Loucy (cell line): Measurements from ENCODE around the gene IFNK.

Experiments used
- H2AFZ ChIP-seq: fragments of 200-600 bp; sonication (generic); 2 replicates; pipeline ENCODE4 v1.6.0; 2016; ENCODE audit warnings: antibody characterized with exemption, mild to moderate bottlenecking, low read length, moderate library complexity
- H3F3A ChIP-seq: fragments of 200-600 bp; 2 replicates; pipeline ENCODE4 v1.6.0; 2016; ENCODE audit warnings: antibody characterized with exemption, low read depth, mild to moderate bottlenecking
- H3K27me3 ChIP-seq: fragments of 200-600 bp; sonication (generic); 2 replicates; pipeline ENCODE4 v1.6.1; 2014; ENCODE audit warnings: low read length, mild to moderate bottlenecking; ENCODE audit not compliant: insufficient read depth, poor library complexity, severe bottlenecking
- H3K36me3 ChIP-seq: fragments of 200-600 bp; sonication (generic); 2 replicates; pipeline ENCODE4 v1.6.1; 2016; ENCODE audit warnings: low read length; ENCODE audit not compliant: insufficient read depth
- H3K4me1 ChIP-seq: fragments of 200-600 bp; sonication (generic); 2 replicates; pipeline ENCODE4 v1.5.1; 2014; ENCODE audit warnings: low read length, mild to moderate bottlenecking; ENCODE audit not compliant: insufficient read depth, poor library complexity, severe bottlenecking
- H3K4me2 ChIP-seq: fragments of 200-600 bp; sonication (generic); 2 replicates; pipeline ENCODE4 v1.6.0; 2014; ENCODE audit warnings: antibody characterized with exemption, low read length, low read depth, mild to moderate bottlenecking; ENCODE audit not compliant: poor library complexity, severe bottlenecking
- H3K4me3 ChIP-seq: fragments of 200-600 bp; sonication (generic); 2 replicates; pipeline ENCODE4 v1.5.1; 2014; ENCODE audit warnings: low read length, mild to moderate bottlenecking, mixed read lengths; ENCODE audit not compliant: poor library complexity, severe bottlenecking
- H3K79me2 ChIP-seq: fragments of 200-600 bp; sonication (generic); 2 replicates; pipeline ENCODE4 v1.6.1; 2014; ENCODE audit warnings: low read length; ENCODE audit not compliant: insufficient read depth
- H3K9ac ChIP-seq: fragments of 200-600 bp; sonication (generic); 2 replicates; pipeline ENCODE4 v1.6.0; 2014; ENCODE audit warnings: mild to moderate bottlenecking, low read depth, low read length, moderate library complexity; ENCODE audit not compliant: poor library complexity, severe bottlenecking
- H3K9me2 ChIP-seq: fragments of 200-600 bp; sonication (generic); replicated peaks from 2 replicates; pipeline ENCODE4 v1.6.1; 2016; ENCODE audit warnings: low read depth, low read length, mixed read lengths
- H3K9me3 ChIP-seq: fragments of 200-600 bp; sonication (generic); 2 replicates; pipeline ENCODE4 v1.6.1; 2014; ENCODE audit warnings: mild to moderate bottlenecking, antibody characterized with exemption, low read length, low read depth; ENCODE audit not compliant: insufficient read depth
- H4K20me1 ChIP-seq: fragments of 200-600 bp; sonication (generic); 2 replicates; pipeline ENCODE4 v1.6.0; 2014; ENCODE audit warnings: antibody characterized with exemption, low read length, mild to moderate bottlenecking; ENCODE audit not compliant: insufficient read depth, poor library complexity, severe bottlenecking
- CTCF ChIP-seq: fragments of 200-600 bp; sonication (generic); conservative IDR thresholded peaks from 2 replicates; pipeline ENCODE4 v1.5.1; 2014; ENCODE audit warnings: mild to moderate bottlenecking, antibody characterized with exemption, low read length
- EZH2phosphoT487 ChIP-seq: fragments of 200-600 bp; IDR thresholded peaks from 2 replicates; pipeline ENCODE4 v1.6.1; 2018; ENCODE audit warnings: antibody characterized with exemption, mild to moderate bottlenecking, moderate library complexity, borderline replicate concordance

The IFNK gene

GRCh38 chr9:27489087-27489876 lies 34.8 kb upstream of the IFNK start:
- Histone ChIP-seq H3K36me3 (no peaks in the 10 kb centered on the region), H3K9me2 (no peaks in the 10 kb centered on the region), H3K79me2 (no peaks in the 10 kb centered on the region), H2AFZ (no peak overlapping the region), H3K27me3 (no peaks in the 10 kb centered on the region), H3K9ac (no peak overlapping the region), H3K4me1 (peaks cover 11% of the 10 kb centered on the region), H3K4me3 (no peak overlapping the region), H3K9me3 (no peaks in the 10 kb centered on the region), H3F3A (no peaks in the 10 kb centered on the region), H4K20me1 (no peaks in the 10 kb centered on the region), H3K4me2 (no peak overlapping the region)
- TF ChIP-seq EZH2phosphoT487 (no peak), CTCF (no peak)

GRCh38 chr9:27491154-27491553 lies 32.9 kb upstream of the IFNK start:
- no peak overlapping the region for H3K4me2 ChIP-seq

GRCh38 chr9:27495480-27496134 lies 28.5 kb upstream of the IFNK start:
- H3K4me3 ChIP-seq: no peak overlapping the region
- no peaks in the 10 kb centered on the region for H3K9me3 ChIP-seq
- no peaks in the 10 kb centered on the region for H3F3A ChIP-seq
- H3K79me2 ChIP-seq: no peaks in the 10 kb centered on the region
- no peak overlapping the region for H3K4me2 ChIP-seq
- no peak overlapping the region for H3K9ac ChIP-seq
- no peak overlapping the region for H2AFZ ChIP-seq
- H3K36me3 ChIP-seq: no peaks in the 10 kb centered on the region
- TF ChIP-seq CTCF (no peak), EZH2phosphoT487 (no peak)
- peaks cover 9% of the 10 kb centered on the region for H3K4me1 ChIP-seq
- no peaks in the 10 kb centered on the region for H3K9me2 ChIP-seq
- no peaks in the 10 kb centered on the region for H4K20me1 ChIP-seq
- no peaks in the 10 kb centered on the region for H3K27me3 ChIP-seq

More at GRCh38 chr9:27491154-27491553, 32.9 kb upstream of the IFNK start:
- H3K9me3 ChIP-seq: no peaks in the 10 kb centered on the region
- no peaks in the 10 kb centered on the region for H3K9me2 ChIP-seq
- H3K4me1 ChIP-seq: no peaks in the 10 kb centered on the region
- H3K27me3 ChIP-seq: no peaks in the 10 kb centered on the region
- no peaks in the 10 kb centered on the region for H3F3A ChIP-seq
- H3K36me3 ChIP-seq: no peaks in the 10 kb centered on the region
- H3K9ac ChIP-seq: no peak overlapping the region
- H2AFZ ChIP-seq: no peak overlapping the region
- no peaks in the 10 kb centered on the region for H3K79me2 ChIP-seq
- H4K20me1 ChIP-seq: no peaks in the 10 kb centered on the region
- no peak overlapping the region for H3K4me3 ChIP-seq
- no peak for TF ChIP-seq CTCF
- TF ChIP-seq EZH2phosphoT487: no peak
